ENCODE results near the gene JOSD1. TPM values are rescaled to one million over a fixed set of nuclear protein-coding genes. Genes with fewer than 3 reads are reported as not detected.

The JOSD1 gene
- total and polyA plus RNA-seq, 2 donors (not counting 1 experiment from before 2014, with no cell fraction given), result 78.7 to 94.8 TPM

- Mint-ChIP-seq H3K4me1 (peaks cover 67% of the 10 kb centered on the region), H3K9me3 (ENCODE audit: insufficient read depth) (no peaks in the 10 kb centered on the region), H3K27me3 (no peaks in the 10 kb centered on the region), H3K27ac (peak overlapping the region; percentile 28), H3K4me3 (peak overlapping the region; percentile 40)
- ATAC-seq (ENCODE audit: low read depth) (no peak), DNase-seq (no peak)
- Histone ChIP-seq H3K4me3 (ENCODE audit: control extremely low read depth in 1 of 5, extremely low read depth in 1 of 5, insufficient read depth in 1 of 5, low read depth in 2 of 5, low read length in 4 of 5) (no peak overlapping the region), H3K9me3 (ENCODE audit: control extremely low read depth in 1 of 3, control insufficient read depth in 2 of 3, insufficient read depth in 1 of 3, low read length in 2 of 3) (no peaks in the 10 kb centered on the region), H4K20me1 (ENCODE audit: control insufficient read depth, insufficient read depth, low read length, poor library complexity, severe bottlenecking) (peaks cover 3% of the 10 kb centered on the region), H3K9ac (ENCODE audit: low read length) (no peak overlapping the region), H3K36me3 (replicated peaks in 1 of 2; ENCODE audit: control extremely low read depth in 1 of 2, control insufficient read depth in 1 of 2, extremely low read depth in 1 of 2, insufficient read depth in 2 of 2, low read length in 1 of 2) (peaks cover 2 to 3% of the 10 kb centered on the region in 2 experiments), H2AFZ (ENCODE audit: insufficient read depth, low read depth, low read length, poor library complexity, severe bottlenecking) (no peak overlapping the region), H3K4me2 (replicated peaks; ENCODE audit: low read depth, low read length, poor library complexity, severe bottlenecking) (peak overlapping the region; percentile 0), H3K27ac (ENCODE audit: low read length in 2 of 2) (peak overlapping the region in 1 of 2 donors; percentile 20), H3K4me1 (ENCODE audit: control insufficient read depth in 2 of 2, insufficient read depth in 2 of 2, low read length in 2 of 2) (peaks cover 23 to 36% of the 10 kb centered on the region in 2 donors), H3K79me2 (ENCODE audit: control insufficient read depth, insufficient read depth, low read length) (peaks cover 42% of the 10 kb centered on the region), H3K27me3 (replicated peaks in 1 of 4; ENCODE audit: control extremely low read depth in 1 of 4, control insufficient read depth in 3 of 4, insufficient read depth in 4 of 4, low read length in 3 of 4) (no peaks in the 10 kb centered on the region)
- 90% methylated on average over 3 of the region's 3 CpGs for WGBS (ENCODE audit: insufficient coverage)
- no peak for TF ChIP-seq CTCF (IDR thresholded peaks at IDR 0.05)
- TF ChIP-seq EZH2 (IDR thresholded peaks at IDR 0.05; ENCODE audit: borderline replicate concordance, insufficient read depth, low read depth, low read length, poor library complexity, severe bottlenecking), result no peak
- CTCF ChIA-PET, result interaction anchor here (6.7 kb wide), 1 partner anchor 15 kb away, joined by 51 read pairs; the partner anchor contains the start of gene TOMM22
- POLR2A ChIA-PET, result no interaction called here
- intact Hi-C loops (cut with micrococcal nuclease), result no loop called here
Measured at GRCh38 chr22:38696606-38697424, 3.9 kb downstream of the JOSD1 start.

DNA sequence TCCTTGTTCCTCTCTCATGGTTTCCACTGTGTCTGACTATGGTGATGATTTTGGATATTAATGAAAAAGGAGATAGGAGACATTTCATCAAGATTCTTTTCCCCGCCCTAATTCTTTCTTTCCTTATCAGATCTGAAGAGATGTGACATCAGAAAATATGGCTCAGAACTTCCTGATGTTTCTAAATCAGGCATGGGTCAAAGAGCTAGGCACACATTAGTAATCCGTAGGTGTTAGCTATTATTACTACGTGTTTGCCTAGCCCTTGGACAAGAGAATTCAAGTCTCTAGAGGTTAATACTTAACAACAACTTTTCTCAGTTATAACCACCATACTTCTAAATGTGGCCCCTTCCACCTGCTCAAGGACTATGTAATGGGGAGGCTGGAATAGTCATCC is 5.8 kb downstream of the JOSD1 start:
- H3K27me3 Mint-ChIP-seq, result no peaks in the 10 kb centered on the region
- intact Hi-C loops (cut with micrococcal nuclease), result no loop called here
- Histone ChIP-seq H3K9ac (ENCODE audit: low read length) (no peak overlapping the region), H3K4me1 (ENCODE audit: control insufficient read depth in 2 of 2, insufficient read depth in 2 of 2, low read length in 2 of 2) (peaks cover 18 to 28% of the 10 kb centered on the region in 2 donors), H3K27me3 (replicated peaks in 1 of 4; ENCODE audit: control extremely low read depth in 1 of 4, control insufficient read depth in 3 of 4, insufficient read depth in 4 of 4, low read length in 3 of 4) (no peaks in the 10 kb centered on the region), H3K4me2 (replicated peaks; ENCODE audit: low read depth, low read length, poor library complexity, severe bottlenecking) (no peak overlapping the region), H3K4me3 (ENCODE audit: control extremely low read depth in 1 of 5, extremely low read depth in 1 of 5, insufficient read depth in 1 of 5, low read depth in 2 of 5, low read length in 4 of 5) (no peak overlapping the region), H2AFZ (ENCODE audit: insufficient read depth, low read depth, low read length, poor library complexity, severe bottlenecking) (no peak overlapping the region), H4K20me1 (ENCODE audit: control insufficient read depth, insufficient read depth, low read length, poor library complexity, severe bottlenecking) (peaks cover 7% of the 10 kb centered on the region), H3K79me2 (ENCODE audit: control insufficient read depth, insufficient read depth, low read length) (peaks cover 34% of the 10 kb centered on the region), H3K27ac (ENCODE audit: low read length in 2 of 2) (no peak overlapping the region), H3K9me3 (ENCODE audit: control extremely low read depth in 1 of 3, control insufficient read depth in 2 of 3, insufficient read depth in 1 of 3, low read length in 2 of 3) (no peaks in the 10 kb centered on the region), H3K36me3 (replicated peaks in 1 of 2; ENCODE audit: control extremely low read depth in 1 of 2, control insufficient read depth in 1 of 2, extremely low read depth in 1 of 2, insufficient read depth in 2 of 2, low read length in 1 of 2) (peaks cover 3 to 7% of the 10 kb centered on the region in 2 experiments)
- ATAC-seq (ENCODE audit: low read depth), result no peak
- POLR2A ChIA-PET, result interaction anchor here (0.7 to 1.3 kb wide), 2 partner anchors 13 to 29 kb away, joined by 4 to 5 read pairs; partner anchors contain the start of gene TOMM22
- WGBS (ENCODE audit: insufficient coverage), result no CpG with 5 or more reads among the region's 3 CpGs
- DNase-seq, result no peak
- no peak overlapping the region for H3K4me3 Mint-ChIP-seq
- no peak overlapping the region for H3K27ac Mint-ChIP-seq
- no peaks in the 10 kb centered on the region for H3K9me3 Mint-ChIP-seq (ENCODE audit: insufficient read depth)
- peaks cover 60% of the 10 kb centered on the region for H3K4me1 Mint-ChIP-seq
- CTCF ChIA-PET, result interaction anchor here (6.7 kb wide), 1 partner anchor 13 kb away, joined by 51 read pairs; the partner anchor contains the start of gene TOMM22
- TF ChIP-seq EZH2 (IDR thresholded peaks at IDR 0.05; ENCODE audit: borderline replicate concordance, insufficient read depth, low read depth, low read length, poor library complexity, severe bottlenecking) (no peak), CTCF (IDR thresholded peaks at IDR 0.05) (no peak)
